NCI-H2107 treated with DMSO at 0.1 percent for 48 hours (cell line): ENCODE measurements around the gene ESD.
"Not testable (repeated sequence)": the region's sequence is repeated elsewhere in the genome, so short reads cannot be mapped to it uniquely, and the experiment has no call there.

Source experiments
- DNase-seq: peaks from one replicate; lab custom pipeline; 2025; ENCODE audit not compliant: unreplicated experiment; lab: John Stamatoyannopoulos, UW

The ESD gene, protein sequence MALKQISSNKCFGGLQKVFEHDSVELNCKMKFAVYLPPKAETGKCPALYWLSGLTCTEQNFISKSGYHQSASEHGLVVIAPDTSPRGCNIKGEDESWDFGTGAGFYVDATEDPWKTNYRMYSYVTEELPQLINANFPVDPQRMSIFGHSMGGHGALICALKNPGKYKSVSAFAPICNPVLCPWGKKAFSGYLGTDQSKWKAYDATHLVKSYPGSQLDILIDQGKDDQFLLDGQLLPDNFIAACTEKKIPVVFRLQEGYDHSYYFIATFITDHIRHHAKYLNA

DNA sequence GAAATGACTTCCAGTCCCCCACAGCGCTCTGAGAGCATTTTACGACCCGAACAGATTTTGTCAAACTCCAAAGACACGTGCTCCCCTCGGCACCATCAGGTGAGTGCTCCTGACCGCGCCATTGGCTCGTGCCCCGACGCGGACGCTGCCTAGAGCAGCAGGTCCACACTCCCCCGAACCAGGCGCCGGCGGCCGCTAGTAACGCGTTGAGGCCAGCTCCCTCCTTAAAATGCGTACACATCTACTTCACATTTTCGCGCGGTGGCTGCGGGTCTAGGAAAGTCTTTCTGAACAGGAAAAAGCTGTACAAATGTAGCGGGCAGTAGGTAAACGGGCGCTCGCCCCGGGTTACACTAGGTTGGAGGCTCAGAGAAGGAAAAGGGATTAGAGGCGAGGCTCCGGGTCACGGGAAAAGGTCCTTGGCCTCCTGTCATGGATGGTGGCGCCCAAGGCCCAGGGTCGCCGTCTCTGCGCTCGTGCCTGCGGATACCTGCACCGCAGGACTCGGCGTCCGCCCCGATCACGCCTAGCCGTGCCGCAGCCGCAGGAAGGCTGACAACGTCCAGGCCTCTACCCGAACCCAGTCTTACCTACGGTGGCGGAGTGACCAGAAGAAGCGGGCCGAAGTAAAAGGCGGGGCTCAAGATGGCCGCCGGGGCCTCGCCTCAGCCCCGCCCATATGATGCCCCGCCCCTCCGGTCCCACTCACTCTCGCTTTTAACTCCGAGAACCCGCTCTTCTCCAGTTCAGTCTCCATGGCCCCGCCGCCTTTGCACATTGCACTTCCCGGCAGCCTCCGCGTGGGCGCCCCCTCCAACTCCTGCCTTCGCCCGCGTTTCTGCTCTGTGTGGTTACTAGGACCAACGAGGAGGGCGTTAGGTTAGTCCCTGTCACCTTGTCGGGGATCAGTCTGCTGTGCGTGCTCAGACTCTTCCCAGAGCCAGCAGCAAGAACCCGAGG, at the start of gene ESD:
Gene ESD, minus strand, starts transcription at position 647 of the 960 bp plus-strand sequence. CDS start 5,748 bp downstream, outside the sequence.
- DNase-seq = peak; percentile 78

DNA sequence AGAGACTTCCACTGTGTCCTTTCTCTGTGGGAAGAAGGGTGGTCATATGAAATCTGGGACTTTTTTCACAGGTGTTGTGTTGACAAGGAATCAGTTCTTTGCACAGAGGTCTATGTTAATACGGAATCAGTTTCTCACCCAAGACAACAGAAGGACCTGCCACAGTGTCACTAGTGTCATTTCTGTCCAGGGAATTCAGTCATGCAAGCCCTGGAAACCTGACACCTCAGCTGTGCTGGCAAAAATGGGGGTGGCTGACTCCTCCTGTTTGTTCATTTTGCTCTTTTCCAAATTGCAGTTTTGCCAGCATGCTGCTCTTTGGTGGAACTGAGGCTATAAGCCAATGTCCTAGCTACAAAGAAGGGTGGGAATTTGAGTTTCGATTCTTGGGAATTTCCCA, 49.8 kb upstream of the ESD start:
- no peak for DNase-seq

DNA sequence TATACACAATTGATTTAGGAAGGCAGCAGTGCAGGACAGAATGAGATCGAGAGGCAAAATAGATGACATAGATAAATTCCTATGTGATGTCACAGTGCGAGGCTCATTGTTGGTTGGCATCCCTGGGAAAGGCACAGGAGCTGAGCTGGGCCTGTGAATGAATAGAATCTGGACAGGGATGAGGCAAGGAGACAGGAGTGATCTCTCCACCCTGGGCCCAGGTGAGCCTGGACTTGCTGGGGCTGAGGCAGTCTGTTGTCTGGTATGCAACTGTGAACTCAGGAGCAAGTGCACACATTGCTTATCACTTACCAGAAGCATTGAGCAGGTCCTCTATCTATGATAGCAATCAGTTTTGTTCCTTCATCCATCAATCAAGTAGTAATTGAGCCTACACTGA, 48.2 kb upstream of the ESD start:
- DNase-seq = no peak

DNA sequence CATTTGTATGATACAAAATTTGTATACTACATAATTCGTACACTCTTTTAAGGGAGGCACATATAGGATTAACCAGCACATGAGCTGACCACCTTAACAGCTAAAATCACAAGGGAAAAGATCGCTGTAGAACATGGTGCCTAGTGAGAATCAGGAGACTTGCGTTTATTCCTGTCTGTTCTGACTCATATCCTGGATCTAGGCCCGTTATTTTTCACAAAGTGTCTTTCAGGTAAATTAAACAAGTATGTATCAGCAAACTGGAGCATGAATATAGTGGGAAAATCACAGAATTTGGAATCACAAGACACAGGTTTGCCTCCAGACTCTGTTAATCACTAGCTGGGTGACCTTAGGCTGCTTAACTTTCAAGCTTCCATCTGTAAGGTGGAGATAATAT, 47.5 kb upstream of the ESD start:
- no peak for DNase-seq

DNA sequence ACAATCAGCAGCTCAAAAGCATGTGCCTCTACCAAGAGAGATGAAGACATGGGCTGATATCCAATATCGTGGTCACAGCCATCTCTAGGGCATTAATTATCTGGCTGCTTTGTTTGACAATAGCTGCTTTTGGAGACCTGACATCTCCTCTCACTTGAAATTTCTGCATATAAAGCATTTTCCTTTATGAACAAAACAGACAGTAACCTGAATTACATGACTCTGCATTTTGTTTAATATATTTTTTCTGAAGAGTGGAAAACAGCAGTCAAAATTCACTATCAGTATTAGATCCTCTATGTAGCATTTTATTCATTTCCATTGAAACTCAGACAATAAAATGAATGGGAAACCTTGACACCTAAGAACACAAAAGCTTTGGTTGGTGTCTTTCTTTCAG, 42.4 kb upstream of the ESD start:
- no peak for DNase-seq

DNA sequence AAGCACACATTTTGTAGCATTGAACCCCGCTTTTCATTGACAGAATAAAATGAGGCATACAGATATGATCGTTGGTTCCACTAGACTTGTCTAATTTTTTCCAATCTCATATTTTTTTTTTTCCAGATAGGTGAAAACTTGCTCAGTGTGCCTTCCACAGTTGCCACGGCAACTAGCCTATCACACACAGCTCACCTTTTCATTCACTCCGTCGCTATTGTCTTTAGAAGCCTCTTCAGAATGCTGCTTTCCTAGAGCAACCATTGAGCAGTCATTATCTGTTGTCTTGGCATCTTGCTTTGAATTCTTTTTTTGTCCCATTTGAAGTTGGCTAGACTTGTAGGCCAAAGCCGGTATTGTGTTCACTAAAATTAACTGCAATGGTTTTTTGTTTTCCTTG, 37.7 kb upstream of the ESD start:
- DNase-seq = no peak

DNA sequence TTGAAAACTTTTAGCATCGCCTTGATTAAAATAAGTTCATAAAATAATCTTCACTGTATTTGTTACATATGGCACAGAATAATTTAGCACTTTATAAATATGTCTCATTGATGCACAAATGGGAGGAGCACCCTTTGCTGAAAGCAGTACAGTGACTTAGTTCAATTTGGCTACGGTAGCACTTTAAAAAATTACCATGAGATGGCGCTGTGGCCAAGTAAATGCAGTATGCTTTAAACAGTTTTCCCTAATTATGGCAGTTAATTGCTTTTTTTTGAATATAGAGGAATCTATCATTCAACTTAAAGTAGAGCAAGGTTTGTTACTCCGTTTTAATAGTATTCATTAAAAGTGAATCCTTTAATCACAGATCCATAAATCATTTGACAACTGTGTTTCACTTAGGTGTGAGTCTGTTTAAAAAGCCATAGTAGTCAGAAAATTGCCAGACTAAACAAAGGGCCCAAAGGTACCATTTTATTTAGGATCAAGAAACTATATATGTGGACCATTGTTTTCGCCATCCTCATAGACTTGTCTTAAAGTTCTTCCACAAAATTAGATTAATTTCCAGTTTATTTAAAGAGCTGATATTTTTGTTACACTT, 34.7 kb upstream of the ESD start:
- peak; percentile 17 for DNase-seq

DNA sequence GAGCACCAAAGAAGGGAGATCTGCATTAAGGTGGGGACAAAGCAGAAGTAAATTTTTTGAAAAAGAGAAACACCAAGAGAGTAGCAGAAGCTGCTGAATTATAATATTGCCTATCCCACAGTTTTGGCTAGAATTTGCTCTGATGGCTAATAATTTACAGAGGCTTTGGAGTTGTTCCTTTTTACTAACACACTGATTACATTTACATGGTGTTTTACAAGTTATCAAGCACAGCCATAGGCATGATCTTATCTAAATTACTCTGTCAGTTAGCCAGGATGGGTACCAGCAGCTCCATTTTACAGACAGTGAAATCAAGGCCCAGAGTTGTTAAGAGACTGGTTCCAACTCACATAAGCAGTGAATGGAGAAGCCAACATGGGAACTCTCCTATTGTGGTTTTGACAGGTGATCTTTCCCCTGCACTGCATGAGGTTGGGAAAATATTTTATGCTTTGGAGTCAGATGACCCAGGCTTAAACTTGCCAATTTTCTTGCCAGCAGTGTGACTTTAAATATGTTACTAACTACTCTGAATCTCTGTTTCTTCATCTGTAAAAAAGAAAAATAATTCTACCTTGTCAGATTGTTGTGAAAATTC, 33.5 kb upstream of the ESD start:
- no peak for DNase-seq

DNA sequence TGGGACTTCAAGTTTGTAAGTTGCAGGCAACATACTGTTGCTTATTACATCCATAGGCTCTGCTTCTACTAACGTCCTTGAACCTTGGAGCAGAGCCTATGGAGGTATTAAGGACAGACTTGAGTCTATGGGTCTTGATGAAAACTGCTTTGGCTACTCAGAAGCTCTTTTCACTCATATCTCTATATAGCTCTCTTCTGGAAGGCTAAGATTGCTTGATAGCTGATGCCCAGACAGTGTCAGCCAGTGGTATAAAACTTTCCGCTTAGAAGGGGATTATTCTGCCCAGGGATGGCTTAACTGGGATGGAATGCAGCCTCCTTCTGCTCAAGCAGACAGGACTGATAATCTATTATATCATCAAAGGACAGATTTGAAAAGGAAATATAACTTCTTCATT, 25.6 kb upstream of the ESD start:
- DNase-seq = no peak

DNA sequence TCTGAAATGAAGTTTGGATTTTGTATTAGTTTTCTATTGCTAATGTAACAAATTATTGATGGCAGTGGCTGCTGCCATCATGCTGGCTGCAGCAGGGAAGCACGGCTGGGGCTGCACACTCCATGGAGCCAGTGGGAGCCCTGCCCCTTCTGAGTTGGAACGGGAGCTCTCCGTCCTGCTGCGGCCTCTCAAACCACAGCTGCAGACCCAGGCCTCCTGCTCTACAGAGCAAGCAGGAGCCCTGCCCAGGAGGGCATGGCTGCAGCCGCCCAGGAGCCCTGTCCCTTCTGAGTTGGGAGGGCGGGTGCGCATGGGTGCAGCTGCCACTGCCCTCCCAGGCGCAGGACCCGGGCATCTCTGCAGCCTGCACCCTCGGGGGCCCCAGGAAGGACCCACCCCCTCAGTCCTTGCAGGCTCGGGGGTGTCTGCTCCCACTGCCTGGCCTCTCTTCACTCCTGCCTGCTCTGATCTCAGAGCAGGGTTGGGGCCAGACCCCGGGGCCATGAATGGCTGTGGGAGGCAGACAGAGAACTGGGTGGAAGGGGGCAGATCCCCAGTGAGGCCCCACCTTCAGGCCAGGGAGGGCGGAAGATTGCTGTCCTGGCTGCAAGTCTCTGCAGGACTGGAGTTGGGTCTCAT, 21.0 kb upstream of the ESD start:
- DNase-seq = no peak

DNA sequence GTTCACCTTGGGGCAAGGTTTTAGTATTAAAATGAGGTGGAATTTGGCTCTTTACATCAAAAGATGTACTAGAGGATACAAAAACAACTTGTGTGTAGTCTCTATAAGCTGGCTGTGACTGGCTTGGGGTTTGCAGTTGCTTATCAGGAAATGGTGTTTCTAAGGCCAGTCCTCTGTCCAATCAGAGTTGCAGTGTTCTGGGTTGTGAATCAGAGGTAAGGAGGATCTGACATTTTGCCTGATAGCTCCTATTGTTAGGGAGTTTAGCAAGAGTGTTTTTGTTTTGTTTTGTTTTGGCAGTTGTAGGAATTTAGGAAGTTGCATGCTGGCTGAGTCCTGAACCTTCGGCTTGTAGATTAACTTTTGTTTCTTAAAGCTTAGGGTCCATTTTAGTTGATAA, 20.1 kb upstream of the ESD start:
- DNase-seq = no peak

DNA sequence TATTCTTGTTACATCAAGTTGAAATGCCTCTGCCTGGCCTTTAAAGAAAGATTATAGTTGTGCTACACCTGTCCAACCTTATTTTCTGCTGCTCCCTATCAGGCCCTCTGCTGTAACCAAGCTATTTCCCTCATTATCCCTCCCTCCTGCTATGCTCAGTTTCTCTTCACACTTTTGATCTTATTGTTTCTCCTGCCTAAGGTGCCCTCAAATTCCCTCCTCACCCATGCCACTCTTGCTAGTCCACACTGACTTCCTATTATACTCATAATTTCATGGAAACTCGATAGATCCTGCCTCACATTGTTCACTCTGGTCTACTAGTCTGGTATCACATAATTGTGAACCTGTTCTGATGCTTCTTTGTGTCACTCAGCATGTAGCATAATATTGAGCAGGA, 19.4 kb upstream of the ESD start:
- no peak for DNase-seq

DNA sequence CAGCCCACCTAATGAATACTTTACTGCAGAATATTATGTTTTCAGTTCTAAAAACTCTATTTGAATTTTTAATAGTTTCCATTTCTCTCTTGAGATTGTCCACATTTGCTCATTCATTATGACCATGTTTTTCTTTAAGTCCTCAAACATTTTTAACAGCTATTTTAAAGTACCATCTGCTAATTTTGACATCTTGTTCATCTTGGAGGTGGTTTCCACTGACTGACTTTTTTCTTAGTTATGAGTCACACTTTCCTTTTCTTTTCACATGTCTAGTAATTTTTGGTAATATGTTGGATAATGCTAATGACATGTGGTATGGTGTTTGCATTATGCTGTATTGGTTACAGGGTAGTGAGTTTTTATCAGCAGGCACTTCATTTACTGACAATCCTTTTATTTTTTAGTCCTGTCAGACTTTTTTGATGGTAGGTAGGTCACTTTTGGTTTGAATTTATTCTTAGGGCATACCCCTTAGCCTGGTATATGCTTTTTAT, 15.4 kb upstream of the ESD start:
- DNase-seq = no peak

DNA sequence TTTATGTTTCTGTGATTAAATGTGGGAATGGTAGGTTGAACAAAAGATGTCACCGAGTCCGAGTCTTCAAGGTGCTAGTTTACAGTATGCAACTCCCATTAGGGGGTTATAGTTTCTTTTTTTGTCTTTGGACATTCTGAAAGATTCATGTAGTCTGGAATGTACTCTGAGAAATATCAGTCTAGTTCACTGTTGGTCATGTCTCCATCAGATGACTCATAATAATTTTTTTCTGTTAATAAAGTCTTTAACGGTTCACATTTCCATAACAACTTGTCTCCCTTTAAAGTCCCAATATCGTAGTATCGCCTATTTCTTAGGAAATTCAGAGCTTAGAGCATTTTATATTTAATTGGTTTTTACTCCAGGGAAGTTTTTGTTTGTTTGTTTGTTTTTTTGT, 13.5 kb upstream of the ESD start:
- no peak for DNase-seq

DNA sequence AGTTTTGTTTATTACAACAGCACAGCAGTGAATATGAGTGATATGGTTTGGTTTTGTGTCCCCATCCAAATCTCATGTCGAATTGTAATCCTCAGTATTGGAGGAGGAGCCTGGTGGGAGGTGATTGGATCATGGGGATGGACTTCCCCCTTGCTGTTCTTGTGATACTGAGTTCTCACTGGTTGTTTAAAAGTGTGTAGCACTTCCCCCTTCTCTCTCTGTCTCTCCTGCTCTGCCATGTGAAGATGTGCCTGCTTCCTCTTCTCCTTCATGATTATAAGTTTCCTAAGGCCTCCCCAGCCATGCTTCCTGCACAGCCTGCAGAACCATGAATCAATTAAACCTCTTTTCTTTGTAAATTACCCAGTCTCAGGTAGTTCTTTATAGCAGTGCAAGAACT, 8.0 kb upstream of the ESD start:
- not testable (repeated sequence) for DNase-seq

DNA sequence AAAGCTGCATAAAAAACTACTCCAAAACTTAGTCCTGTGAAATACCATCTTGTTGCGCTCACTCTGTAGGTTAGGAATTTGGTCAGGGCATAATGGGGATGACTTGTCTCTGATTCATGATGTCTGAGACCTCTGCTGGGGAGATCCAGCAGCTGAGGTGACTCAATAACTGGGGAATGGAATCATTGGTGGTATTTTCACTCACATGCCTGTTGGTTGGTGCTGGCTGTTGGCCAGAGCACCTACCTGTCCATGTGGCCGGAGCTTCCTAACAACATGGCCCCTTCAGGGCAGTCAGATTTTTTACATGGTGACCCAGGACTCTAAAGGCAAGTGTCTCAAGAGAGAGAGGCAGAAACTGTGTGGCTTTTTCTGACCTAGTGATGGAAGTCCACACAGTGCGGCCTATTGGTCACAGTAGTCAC, 7.4 kb upstream of the ESD start:
- no peak for DNase-seq

DNA sequence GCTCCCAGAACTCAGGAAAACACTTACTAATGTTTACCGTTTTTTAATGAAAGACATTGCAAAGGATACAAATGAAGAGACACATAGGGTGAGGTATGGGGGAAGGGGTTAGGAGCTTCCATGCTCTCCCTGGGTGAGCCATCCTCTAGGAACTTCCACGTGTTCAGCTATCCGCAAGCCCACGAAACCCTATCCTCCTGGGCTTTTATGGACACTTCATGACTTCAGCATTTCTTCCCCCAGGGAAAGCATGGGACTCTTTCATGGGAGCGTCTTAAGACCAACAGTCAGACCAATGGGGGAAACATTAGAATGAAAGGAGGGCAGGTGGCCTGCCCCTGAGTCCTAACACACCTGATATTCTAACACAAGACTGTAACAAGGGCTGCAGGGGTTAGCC, 6.6 kb upstream of the ESD start:
- DNase-seq = no peak

DNA sequence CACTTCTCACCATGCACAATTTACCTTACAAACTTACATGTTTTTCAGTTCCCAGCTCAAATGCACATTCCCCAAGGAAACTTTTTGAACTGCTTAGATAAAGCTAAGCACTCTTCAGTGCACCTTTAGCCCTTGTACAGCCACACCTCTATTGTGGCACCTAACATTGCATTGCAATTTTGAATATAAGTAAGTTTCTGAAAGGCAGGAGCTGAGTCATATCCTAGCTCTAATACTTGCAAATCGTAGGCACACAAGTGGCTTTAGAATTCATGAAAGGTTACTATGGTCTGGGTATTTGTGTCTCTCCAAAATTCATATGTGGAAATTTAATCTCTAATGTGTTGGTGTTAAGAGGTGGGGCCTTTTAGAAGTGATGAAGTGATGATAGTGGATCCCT, 4.9 kb upstream of the ESD start:
- no peak for DNase-seq

DNA sequence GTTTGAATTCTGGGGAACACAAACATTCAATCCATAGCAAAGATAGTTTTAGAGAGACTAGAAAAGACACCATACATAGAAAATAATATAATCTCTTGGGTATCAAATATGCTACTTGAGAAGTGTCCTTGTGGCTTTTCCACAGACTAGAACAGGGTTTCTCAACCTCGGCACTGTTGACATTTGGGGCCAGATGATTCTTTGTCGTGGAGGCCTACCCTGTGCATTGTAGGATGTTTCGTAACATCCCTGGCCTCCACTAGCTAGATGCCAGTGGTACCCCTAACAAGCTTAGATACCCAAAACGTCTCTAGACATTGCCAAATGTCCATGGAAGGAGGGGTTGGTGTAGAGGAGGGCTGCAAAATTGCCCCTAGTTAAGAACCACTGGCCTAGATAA, 2.2 kb upstream of the ESD start:
- DNase-seq = no peak

DNA sequence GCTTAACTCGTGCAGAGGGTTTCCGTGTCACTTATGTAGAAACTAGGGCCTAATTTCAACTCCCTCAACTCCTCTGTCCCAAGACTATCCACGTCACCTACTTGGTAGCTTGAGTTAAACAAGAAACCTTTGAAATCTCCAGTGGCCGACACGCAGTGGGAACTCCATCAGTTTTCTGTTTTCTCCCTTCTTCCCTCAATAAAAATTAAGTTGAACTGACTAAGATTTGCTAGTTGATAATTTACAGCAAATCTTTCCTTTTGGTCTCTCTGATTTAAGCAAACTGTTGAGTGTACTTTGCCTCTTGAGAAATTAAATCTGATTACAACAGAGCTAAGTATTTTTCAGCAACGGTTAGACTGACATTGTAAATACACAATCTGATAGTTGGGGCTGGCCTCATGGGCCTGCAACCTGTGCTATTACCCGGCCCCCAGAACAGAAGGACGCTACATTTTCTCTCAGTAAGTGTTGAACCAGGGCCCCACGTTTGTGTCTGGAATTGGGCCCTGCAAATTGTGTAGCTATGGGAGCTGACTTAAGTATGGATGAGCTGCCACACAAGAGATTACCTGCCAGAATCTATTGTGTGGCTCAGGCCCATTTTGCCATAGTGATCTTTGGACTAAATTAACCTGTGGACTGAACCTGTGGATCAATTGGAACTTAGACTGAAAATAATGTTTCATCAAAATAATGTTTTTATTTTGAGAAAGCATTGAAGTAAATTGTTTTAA, 708 bp upstream of the ESD start:
- no peak for DNase-seq
